ENCODE results near the gene MACROD2.
"Not testable (repeated sequence)": the region's sequence is repeated elsewhere in the genome, so short reads cannot be mapped to it uniquely, and the experiment has no call there.

The MACROD2 gene

DNA sequence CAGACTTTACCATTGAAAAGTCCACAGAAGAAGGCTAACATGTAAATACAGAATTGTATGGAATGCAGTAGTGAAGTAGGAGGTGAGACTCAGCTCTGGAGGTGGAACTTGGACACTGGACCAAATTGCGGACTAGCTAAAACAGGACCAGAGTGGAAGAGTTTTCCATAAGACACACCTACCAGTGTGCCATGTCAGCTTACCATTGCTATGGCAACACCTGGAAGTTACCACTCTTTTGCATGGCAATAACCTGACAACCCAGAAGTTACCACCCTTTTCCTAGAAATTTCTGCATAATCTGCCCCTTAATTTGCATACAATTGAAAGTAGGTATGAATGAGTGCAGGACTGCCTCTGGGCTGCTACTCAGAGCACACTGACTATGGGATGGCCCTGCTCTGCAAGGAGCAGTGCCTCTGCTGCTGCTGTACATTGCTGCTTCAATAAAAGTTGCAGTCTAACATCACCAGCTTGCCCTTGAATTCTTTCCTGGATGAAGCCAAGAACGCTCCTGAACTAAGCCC, 911.7 kb downstream of the MACROD2 start:
- Histone ChIP-seq H3K36me3 (replicated peaks) (no peaks in the 10 kb centered on the region), H3K27me3 (ENCODE audit: low read depth) (no peaks in the 10 kb centered on the region), H3K9me3 (no peaks in the 10 kb centered on the region), H3K4me1 (no peaks in the 10 kb centered on the region), H3K4me3 (no peak overlapping the region)
- no peak for DNase-seq (ENCODE audit: low spot score in 2 of 2)
- in situ Hi-C loops (cut with MboI; ENCODE audit: low sequenced_read_pairs), result no loop called here

DNA sequence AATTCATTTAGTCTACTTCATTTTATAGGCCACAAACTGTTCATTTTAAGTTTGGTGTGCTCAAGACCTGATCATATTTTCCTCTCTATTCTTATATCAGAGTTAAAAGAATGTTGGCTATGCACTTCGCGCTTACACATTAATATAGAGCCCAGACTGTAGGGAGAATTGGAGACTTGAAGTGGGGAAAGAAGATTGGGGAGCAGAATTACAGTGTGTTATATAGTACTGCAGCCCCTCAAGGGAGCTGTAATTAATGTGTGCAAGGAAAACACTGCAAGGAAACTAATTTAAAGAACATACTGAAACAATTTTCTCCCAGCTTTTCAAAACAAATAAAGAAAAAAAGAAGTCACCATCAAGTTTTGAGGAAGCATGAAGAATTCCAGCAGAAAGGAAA, 914.8 kb downstream of the MACROD2 start:
- in situ Hi-C loops (cut with MboI; ENCODE audit: low sequenced_read_pairs), result no loop called here

DNA sequence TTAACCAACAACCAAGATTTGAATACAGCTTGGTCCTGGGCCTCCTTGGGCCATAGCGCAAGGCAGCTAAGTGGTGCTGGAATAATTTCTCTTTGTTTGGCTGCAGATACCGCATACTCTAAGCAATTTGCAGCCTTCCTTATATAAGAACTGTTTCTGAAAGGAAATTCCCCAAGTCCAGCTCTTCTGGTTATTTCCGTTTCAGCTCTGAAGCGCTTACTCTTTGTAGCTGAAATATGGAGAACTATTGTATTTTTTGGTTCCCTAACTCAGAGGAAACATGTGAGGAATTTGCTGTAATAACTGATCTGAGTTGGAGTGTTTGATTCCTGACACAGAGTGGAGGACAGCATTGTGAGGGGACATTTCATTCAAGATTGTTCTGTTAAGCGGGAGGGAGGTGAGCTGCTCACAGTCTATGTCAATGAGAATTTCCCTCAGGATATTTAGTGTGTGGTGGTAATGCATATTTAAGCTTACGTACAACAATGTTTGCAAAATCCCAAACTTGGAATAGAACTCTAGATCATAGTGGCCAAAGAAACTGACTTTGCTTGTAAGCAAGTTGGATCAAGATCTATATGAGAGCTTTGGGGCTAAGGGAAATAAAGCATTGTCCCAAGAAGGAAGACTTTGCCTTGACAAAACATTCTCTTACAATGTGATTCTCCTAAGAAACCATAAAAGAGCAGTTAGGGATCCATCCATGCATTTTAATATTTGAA, 918.7 kb downstream of the MACROD2 start:
- Histone ChIP-seq H3K9me3 (no peaks in the 10 kb centered on the region), H3K36me3 (replicated peaks) (no peaks in the 10 kb centered on the region), H3K27me3 (ENCODE audit: low read depth) (no peaks in the 10 kb centered on the region), H3K4me1 (no peaks in the 10 kb centered on the region), H3K4me3 (no peak overlapping the region)
- no peak for DNase-seq (ENCODE audit: low spot score in 2 of 2)
- in situ Hi-C loops (cut with MboI; ENCODE audit: low sequenced_read_pairs), result no loop called here

More for the DNA sequence above, 914.8 kb downstream of the MACROD2 start:
- H3K27me3 ChIP-seq (ENCODE audit: low read depth), result no peaks in the 10 kb centered on the region
- H3K4me3 ChIP-seq, result no peak overlapping the region
- no peaks in the 10 kb centered on the region for H3K4me1 ChIP-seq
- H3K9me3 ChIP-seq, result no peaks in the 10 kb centered on the region
- H3K36me3 ChIP-seq (replicated peaks), result no peaks in the 10 kb centered on the region
- no peak for DNase-seq (ENCODE audit: low spot score in 2 of 2)

DNA sequence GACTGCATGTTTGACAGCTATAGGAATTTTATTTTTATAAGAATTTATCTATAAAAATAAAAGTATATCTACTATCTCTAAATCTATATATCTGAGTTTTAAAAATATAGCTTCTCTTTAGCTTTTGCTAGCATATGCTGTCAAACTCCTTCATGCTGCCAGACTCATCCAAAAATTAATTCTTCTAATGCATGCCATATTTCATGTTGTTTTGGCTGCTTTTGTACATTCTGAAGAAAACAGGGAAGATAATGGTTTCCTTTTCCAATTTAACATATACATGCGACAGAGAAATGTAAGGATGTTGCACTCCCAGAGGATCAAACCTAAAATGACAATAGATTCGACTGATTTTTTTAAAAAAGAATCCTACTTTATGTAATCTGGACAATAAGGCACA, 919.3 kb downstream of the MACROD2 start:
- Histone ChIP-seq H3K36me3 (replicated peaks) (no peaks in the 10 kb centered on the region), H3K9me3 (no peaks in the 10 kb centered on the region), H3K4me1 (no peaks in the 10 kb centered on the region), H3K27me3 (ENCODE audit: low read depth) (no peaks in the 10 kb centered on the region), H3K4me3 (no peak overlapping the region)
- in situ Hi-C loops (cut with MboI; ENCODE audit: low sequenced_read_pairs), result no loop called here
- no peak for DNase-seq (ENCODE audit: low spot score in 2 of 2)

DNA sequence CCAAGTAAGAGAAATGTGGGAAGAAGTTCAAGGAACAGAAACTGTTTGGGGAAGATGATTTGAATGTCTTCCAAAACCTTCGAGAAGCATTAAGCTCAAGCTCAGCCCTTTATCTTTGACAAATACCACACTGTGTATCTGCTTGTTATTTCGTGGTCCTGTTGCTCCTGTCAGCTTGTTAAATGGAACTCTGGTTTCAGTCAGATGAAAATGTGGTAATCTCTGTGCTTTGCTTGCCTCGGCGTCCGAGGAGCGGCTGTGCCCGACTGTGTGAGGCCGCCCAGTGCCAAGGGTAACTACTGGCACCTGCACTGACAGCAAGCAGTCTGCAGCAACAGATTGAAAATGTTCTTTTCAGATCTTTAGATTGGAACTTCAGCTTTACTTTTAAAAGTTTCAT, 920.0 kb downstream of the MACROD2 start:
- Histone ChIP-seq H3K27me3 (ENCODE audit: low read depth) (no peaks in the 10 kb centered on the region), H3K36me3 (replicated peaks) (no peaks in the 10 kb centered on the region), H3K9me3 (no peaks in the 10 kb centered on the region), H3K4me1 (no peaks in the 10 kb centered on the region), H3K4me3 (no peak overlapping the region)
- in situ Hi-C loops (cut with MboI; ENCODE audit: low sequenced_read_pairs), result no loop called here
- DNase-seq (ENCODE audit: low spot score in 2 of 2), result no peak

DNA sequence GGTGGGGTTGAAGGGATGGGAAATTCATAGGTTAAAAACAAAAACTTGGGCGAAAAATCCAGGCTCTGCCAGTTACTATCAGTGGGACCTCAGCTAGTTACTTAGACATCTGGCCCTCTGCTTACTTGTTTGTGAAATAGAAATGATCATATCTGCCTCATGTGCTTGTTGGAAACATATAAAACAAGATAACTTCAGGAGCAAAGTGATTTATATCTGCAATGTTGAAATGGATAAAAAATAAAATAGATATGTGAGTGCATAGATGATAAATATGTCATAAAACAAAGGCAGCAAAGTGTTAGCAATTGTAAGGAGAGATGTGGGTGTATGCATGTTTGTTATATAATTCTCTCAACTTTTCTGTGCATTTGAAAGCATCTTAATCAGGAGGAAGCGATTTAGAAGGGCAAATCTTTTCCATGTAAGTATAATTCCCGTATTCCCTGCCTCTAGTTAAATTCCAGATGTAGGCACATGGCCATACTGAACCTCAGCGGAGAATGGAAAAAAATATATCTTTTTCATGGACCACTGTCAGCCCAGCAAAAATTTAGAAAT, 921.1 kb downstream of the MACROD2 start:
- DNase-seq (ENCODE audit: low spot score in 2 of 2), result no peak
- H3K9me3 ChIP-seq, result no peaks in the 10 kb centered on the region
- no peaks in the 10 kb centered on the region for H3K36me3 ChIP-seq (replicated peaks)
- H3K4me1 ChIP-seq, result no peaks in the 10 kb centered on the region
- no peak overlapping the region for H3K4me3 ChIP-seq
- H3K27me3 ChIP-seq (ENCODE audit: low read depth), result no peaks in the 10 kb centered on the region
- in situ Hi-C loops (cut with MboI; ENCODE audit: low sequenced_read_pairs), result no loop called here

DNA sequence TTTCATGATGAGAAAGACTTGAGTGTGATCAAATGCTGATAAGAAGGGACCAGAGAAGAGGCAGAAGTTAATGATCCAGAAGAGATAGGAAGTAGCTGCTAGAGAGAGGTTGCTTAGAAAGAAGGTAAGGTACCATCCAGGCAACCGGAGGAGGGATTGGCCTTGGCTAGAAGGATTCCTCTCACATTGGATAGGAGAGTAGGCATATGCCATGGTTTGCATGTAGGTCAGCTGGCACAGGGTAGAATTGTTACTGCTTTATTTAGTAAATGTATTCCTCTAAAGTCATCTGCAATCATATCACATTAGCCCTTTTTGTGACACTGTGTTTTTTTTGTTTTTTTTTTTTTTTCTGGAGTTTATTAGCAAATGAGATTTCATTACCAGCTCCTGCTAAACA, 923.0 kb downstream of the MACROD2 start:
- Histone ChIP-seq H3K4me1 (no peaks in the 10 kb centered on the region), H3K27me3 (ENCODE audit: low read depth) (no peaks in the 10 kb centered on the region), H3K36me3 (replicated peaks) (no peaks in the 10 kb centered on the region), H3K4me3 (no peak overlapping the region), H3K9me3 (no peaks in the 10 kb centered on the region)
- no peak for DNase-seq (ENCODE audit: low spot score in 2 of 2)
- in situ Hi-C loops (cut with MboI; ENCODE audit: low sequenced_read_pairs), result no loop called here

DNA sequence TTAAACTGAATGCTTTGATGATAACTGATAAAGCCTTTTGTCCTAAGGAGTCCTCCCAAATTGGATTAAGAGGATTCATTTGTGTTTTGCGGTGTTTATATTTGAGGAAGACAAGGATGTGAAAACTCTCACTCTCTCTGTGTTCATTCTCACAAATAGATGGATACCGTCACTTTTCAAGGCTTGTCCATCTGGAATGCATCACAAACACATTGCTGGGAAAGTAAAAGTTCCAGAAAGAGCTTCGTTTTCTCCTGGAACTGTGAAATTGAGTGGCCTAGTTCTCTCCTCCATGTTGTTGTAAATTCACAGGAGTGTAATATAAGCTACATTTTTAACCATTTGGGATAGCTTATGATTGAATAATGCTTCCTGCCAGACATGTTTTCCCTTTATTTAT, 923.7 kb downstream of the MACROD2 start:
- Histone ChIP-seq H3K27me3 (ENCODE audit: low read depth) (no peaks in the 10 kb centered on the region), H3K4me3 (no peak overlapping the region), H3K9me3 (no peaks in the 10 kb centered on the region), H3K4me1 (no peaks in the 10 kb centered on the region), H3K36me3 (replicated peaks) (no peaks in the 10 kb centered on the region)
- in situ Hi-C loops (cut with MboI; ENCODE audit: low sequenced_read_pairs), result no loop called here
- DNase-seq (ENCODE audit: low spot score in 2 of 2), result no peak

DNA sequence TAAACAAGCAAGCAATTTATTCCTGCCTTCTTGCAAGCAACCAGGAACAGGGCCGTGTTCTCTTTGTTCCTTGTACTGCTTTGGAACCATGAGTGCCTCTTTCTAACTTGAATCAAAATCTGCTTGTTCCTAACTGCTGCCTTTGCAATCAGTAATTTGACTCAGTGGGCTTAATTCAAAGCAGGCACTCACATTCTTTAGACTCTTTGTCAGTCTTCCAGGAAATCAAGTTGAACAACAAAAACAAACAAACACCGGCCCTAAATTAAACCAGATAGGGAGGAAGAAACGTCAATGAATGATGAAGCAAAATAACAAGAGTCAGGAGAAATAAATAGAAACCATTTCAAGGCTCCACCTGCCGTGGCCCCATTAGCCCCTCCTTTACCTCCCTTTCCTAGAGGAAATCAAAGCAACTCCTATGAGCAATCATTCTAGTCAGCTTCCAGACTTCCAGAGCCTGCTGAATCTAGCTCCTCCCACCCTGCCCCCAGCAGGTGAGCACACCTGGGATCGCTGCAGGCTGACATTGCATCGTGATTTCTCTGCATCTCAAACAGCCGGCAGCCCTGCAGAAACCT, 924.3 kb downstream of the MACROD2 start:
- DNase-seq (ENCODE audit: low spot score in 2 of 2), result no peak
- Histone ChIP-seq H3K36me3 (replicated peaks) (no peaks in the 10 kb centered on the region), H3K4me3 (no peak overlapping the region), H3K4me1 (no peaks in the 10 kb centered on the region), H3K9me3 (no peaks in the 10 kb centered on the region), H3K27me3 (ENCODE audit: low read depth) (no peaks in the 10 kb centered on the region)
- in situ Hi-C loops (cut with MboI; ENCODE audit: low sequenced_read_pairs), result no loop called here

DNA sequence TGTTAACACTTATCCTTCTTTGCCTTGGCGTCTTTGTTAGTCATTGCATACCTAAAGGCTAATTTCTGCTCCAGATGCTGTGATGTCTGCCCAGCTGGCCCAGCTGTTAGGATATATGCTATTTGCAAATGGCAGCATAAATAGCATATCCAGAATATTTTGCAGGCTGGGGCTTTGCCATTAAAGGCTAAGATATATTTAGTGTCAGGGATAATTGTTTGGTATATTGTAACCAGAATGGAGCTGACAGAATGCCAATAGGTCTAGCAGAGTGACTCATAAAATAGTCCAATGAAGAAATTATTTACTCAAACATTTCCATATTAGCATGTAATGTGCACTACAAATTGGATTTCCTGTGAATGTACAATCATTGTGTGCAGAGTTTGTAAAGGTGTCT, 926.2 kb downstream of the MACROD2 start:
- H3K9me3 ChIP-seq, result no peaks in the 10 kb centered on the region
- H3K36me3 ChIP-seq (replicated peaks), result no peaks in the 10 kb centered on the region
- in situ Hi-C loops (cut with MboI; ENCODE audit: low sequenced_read_pairs), result no loop called here
- no peak for DNase-seq (ENCODE audit: low spot score in 2 of 2)
- H3K27me3 ChIP-seq (ENCODE audit: low read depth), result no peaks in the 10 kb centered on the region
- H3K4me3 ChIP-seq, result no peak overlapping the region
- no peaks in the 10 kb centered on the region for H3K4me1 ChIP-seq

DNA sequence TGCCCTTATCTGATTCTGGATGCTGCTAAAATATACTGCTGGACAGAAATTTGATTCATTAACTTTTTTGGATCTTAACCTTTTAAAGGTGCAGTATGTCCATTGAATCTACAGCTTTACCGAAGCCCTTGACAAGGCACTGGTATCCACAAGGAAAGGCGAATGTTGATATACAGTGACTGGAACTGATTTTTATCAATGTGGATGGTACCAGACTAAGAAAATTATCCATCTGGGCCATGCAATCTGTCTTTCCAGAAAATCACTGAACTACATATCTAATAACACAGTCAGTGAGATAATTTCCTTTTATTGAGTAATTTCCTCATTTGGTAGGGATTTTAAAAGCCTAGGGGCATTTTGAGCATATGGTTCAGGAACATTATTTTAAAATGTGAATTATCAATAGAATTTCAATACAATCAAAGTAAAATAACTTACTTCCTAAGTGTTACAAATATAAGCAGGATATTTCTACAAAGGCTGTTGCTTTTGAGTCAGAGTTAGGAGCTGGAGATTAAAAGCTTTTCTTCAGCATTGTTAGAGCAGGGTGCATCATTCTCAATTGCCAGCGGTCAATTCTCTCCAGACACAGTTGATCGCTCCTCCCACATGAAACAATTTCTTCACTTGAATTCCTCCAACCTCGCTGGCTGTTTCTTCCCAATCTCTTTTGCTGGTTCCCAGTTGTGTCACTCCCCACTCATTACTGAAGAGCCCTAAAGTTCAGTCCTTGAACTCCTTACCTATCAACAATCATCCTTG, 927.4 kb downstream of the MACROD2 start:
- H3K4me3 ChIP-seq, result no peak overlapping the region
- in situ Hi-C loops (cut with MboI; ENCODE audit: low sequenced_read_pairs), result no loop called here

DNA sequence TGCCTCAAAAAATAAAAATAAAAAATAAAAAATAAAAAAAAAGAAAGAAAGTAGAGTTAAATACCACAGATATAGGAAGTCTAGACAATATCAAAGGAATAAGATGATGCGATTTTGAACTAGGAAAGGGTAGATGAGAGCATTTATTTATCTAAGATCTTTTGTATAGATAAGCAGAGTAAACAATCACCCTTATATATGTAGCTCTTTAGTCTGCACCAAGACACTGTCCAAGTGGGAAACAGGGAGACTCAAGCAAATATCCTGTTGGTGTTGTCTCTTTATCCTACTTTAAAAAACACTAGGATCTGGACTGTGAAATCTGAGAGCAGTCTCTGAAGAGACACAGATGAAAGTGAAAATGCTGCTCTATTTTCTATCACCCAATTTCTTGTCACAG, 929.1 kb downstream of the MACROD2 start:
- H3K4me3 ChIP-seq, result no peak overlapping the region
- H3K36me3 ChIP-seq (replicated peaks), result no peaks in the 10 kb centered on the region
- in situ Hi-C loops (cut with MboI; ENCODE audit: low sequenced_read_pairs), result no loop called here
- H3K9me3 ChIP-seq, result no peaks in the 10 kb centered on the region
- H3K4me1 ChIP-seq, result no peaks in the 10 kb centered on the region
- no peaks in the 10 kb centered on the region for H3K27me3 ChIP-seq (ENCODE audit: low read depth)
- no peak for DNase-seq (ENCODE audit: low spot score in 2 of 2)

More for the DNA sequence above, 927.4 kb downstream of the MACROD2 start:
- Histone ChIP-seq H3K36me3 (replicated peaks) (no peaks in the 10 kb centered on the region), H3K4me1 (no peaks in the 10 kb centered on the region), H3K9me3 (no peaks in the 10 kb centered on the region), H3K27me3 (ENCODE audit: low read depth) (no peaks in the 10 kb centered on the region)
- DNase-seq (ENCODE audit: low spot score in 2 of 2), result no peak

DNA sequence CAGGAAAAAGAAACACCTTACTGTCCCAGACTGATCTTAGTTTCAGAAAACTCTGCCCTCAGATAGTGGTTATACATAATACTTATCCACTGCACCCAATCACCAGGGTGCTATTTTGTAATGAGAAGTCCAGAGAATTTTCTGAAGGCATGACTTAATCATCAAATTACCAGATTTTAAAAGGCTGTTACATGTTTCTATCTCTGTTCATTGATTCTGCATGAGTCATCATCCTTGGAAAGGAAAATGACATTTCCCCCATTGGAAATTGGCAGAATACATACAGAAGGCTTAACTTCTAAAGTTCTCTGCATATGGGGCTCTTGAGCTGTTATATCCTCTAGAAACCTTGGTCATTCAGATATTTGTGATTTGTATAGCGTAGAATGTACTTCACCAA, 930.0 kb downstream of the MACROD2 start:
- H3K9me3 ChIP-seq, result no peaks in the 10 kb centered on the region
- no peak overlapping the region for H3K4me3 ChIP-seq
- H3K4me1 ChIP-seq, result no peaks in the 10 kb centered on the region
- no peaks in the 10 kb centered on the region for H3K36me3 ChIP-seq (replicated peaks)
- no peaks in the 10 kb centered on the region for H3K27me3 ChIP-seq (ENCODE audit: low read depth)
- no peak for DNase-seq (ENCODE audit: low spot score in 2 of 2)
- in situ Hi-C loops (cut with MboI; ENCODE audit: low sequenced_read_pairs), result no loop called here

DNA sequence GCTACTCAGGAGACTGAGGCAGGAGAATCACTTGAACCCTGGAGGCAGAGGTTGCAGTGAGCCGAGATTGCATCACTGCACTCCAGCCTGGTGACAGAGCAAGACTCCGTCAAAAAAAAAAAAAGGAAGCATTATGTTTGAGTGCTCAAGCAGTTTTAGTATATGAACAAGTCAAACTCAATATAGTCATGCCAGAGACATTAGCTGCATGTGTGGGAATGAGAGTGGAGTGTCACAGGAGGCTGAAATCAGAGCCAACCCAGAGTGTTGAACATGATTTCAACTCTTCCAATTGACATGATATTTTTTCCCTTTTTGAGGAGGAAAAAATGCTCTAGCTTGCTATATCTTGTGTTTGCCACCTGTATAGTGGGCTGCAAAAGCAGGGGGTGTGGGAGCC, 931.1 kb downstream of the MACROD2 start:
- H3K9me3 ChIP-seq; H3K4me3 ChIP-seq; H3K4me1 ChIP-seq; H3K36me3 ChIP-seq (replicated peaks); DNase-seq (ENCODE audit: low spot score in 2 of 2); H3K27me3 ChIP-seq (ENCODE audit: low read depth); in situ Hi-C loops (cut with MboI; ENCODE audit: low sequenced_read_pairs): not testable (repeated sequence)

Measured in HAP-1 (cell line).